ENCODE data around the gene FOXD3. TPM values are rescaled to one million over a fixed set of nuclear protein-coding genes. Genes with fewer than 3 reads are reported as not detected.

The FOXD3 gene
- total RNA-seq, 1 experiment from 2014 or later, result 25.8 TPM

DNA sequence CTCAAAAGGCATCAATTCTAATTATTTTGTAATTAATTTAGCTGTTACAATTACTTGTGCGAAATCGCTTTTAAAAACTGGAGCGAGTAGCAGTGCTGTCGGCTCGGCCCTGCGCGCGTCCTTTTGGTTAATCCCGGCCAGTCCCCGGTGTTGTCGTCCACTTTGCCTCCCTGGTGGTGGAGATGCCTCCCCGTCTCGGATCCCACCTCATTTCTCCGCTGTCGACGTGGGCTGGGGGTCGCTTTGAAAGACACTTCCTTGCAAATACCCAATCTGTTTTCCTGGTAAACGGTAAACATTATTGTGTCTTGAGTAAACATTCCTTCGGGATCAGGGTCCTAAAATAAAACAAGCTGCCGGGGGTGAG lies 3.7 kb downstream of the FOXD3 start:
- H3K4me3 Mint-ChIP-seq, result peak overlapping the region; percentile 81 to 96
- WGBS (ENCODE audit: extremely low coverage, insufficient read length, low lambda C conversion rate), result no CpG with 5 or more reads among the region's 20 CpGs
- H3K4me2 ChIP-seq (ENCODE audit: insufficient read depth, insufficient read length, low read length), result peak overlapping the region; percentile 83

More for the DNA sequence above, 3.7 kb downstream of the FOXD3 start:
- H3K79me1 ChIP-seq (ENCODE audit: insufficient read depth, low read depth, low read length, poor library complexity, severe bottlenecking), result no peaks in the 10 kb centered on the region
- no peak overlapping the region for H2AFZ ChIP-seq (ENCODE audit: low read length)
- Mint-ChIP-seq H3K9me3 (peaks cover 0 to 2% of the 10 kb centered on the region in 2 experiments; a peak in 3 of 5 replicates), H3K4me1 (peaks cover 53 to 62% of the 10 kb centered on the region in 2 experiments), H3K27ac (peak overlapping the region in 1 of 3 experiments; percentile 89; a peak in 2 of 7 replicates), H3K36me3 (ENCODE audit: insufficient read depth in 1 of 3, low read depth in 3 of 3) (peaks cover 0 to 3% (median 0%) of the 10 kb centered on the region in 3 experiments; a peak in 3 of 7 replicates), H3K27me3 (ENCODE audit: low read depth) (peaks cover 83% of the 10 kb centered on the region)
- no peak overlapping the region for H4K5ac ChIP-seq (ENCODE audit: insufficient read length, low read depth, low read length)
- H2BK20ac ChIP-seq (ENCODE audit: low read depth, low read length, poor library complexity, severe bottlenecking), result no peak overlapping the region
- H4K20me1 ChIP-seq (ENCODE audit: control insufficient read depth, insufficient read depth, insufficient read length), result no peaks in the 10 kb centered on the region
- H2BK120ac ChIP-seq (ENCODE audit: low read depth, low read length, poor library complexity, severe bottlenecking), result no peak overlapping the region
- H3K9me3 ChIP-seq (ENCODE audit: control insufficient read depth, low read depth, low read length), result no peaks in the 10 kb centered on the region
- no peak overlapping the region for H3K27ac ChIP-seq (ENCODE audit: insufficient read length, low read depth, low read length)
- H3K18ac ChIP-seq (ENCODE audit: insufficient read length, low read depth, low read length), result no peak overlapping the region
- no peak overlapping the region for H3K4ac ChIP-seq (ENCODE audit: low read depth, low read length)
- no peak overlapping the region for H2BK5ac ChIP-seq (ENCODE audit: insufficient read length, low read length)
- H2BK15ac ChIP-seq (ENCODE audit: low read depth, low read length), result no peak overlapping the region
- H3K4me1 ChIP-seq (ENCODE audit: insufficient read depth, low read length), result peaks cover 14% of the 10 kb centered on the region; the same call in 1 of the 2 replicates
- no peak overlapping the region for H3K56ac ChIP-seq (ENCODE audit: insufficient read length, low read depth, low read length)
- peaks cover 12% of the 10 kb centered on the region; the same call in 1 of the 2 replicates for H3K27me3 ChIP-seq (ENCODE audit: insufficient read depth, low read length)
- no peak overlapping the region for H3K9ac ChIP-seq (ENCODE audit: extremely low read depth, insufficient read length, low read length)
- no peak overlapping the region for H3T11ph ChIP-seq (ENCODE audit: low read length)
- no peak overlapping the region for H4K91ac ChIP-seq (ENCODE audit: insufficient read length, low read depth, low read length)
- TF ChIP-seq CTCF (conservative IDR thresholded peaks at IDR 0.05), result no peak; the same call in 2 of the 3 replicates
- no peak overlapping the region for H4K8ac ChIP-seq (replicated peaks; ENCODE audit: insufficient read length, low read depth, low read length)
- no peak overlapping the region for H2BK12ac ChIP-seq (ENCODE audit: insufficient read length, low read depth, low read length)
- H3K23ac ChIP-seq (ENCODE audit: insufficient read length, low read depth, low read length), result no peak overlapping the region
- DNase-seq, result peak; percentile 57
- peaks cover 56% of the 10 kb centered on the region for H3K23me2 ChIP-seq (ENCODE audit: insufficient read length, low read depth, low read length, poor library complexity, severe bottlenecking)
- H3K14ac ChIP-seq (ENCODE audit: insufficient read depth, low read length), result no peak overlapping the region
- H2AK5ac ChIP-seq (ENCODE audit: insufficient read length, low read length), result no peak overlapping the region
- H3K79me2 ChIP-seq (ENCODE audit: insufficient read depth, low read length), result no peaks in the 10 kb centered on the region; the same call in 1 of the 2 replicates

Data from H9 (cell line).